ENCODE results near the gene PFDN1.

DNA sequence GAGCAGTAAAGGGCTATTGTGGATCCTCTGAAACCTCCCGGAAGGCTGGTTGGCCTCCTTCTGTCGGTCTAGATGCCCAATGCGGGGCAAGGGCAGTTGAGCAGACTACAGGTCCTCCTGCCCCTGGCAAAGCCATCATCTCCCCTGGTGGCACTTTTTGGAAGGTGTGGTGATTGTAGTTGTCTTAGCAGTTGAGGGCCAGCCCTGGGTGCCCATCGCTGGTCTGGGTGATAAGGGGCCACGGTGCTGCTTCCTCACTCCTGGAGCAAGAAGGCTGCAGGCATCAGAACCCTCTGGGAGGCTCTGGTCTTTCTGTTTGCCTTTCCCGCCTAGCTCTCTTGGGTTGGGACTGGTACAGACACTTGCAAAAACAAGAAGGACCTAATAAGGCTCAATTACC, 64.1 kb downstream of the PFDN1 start:
- TF ChIP-seq, protein P1, sequence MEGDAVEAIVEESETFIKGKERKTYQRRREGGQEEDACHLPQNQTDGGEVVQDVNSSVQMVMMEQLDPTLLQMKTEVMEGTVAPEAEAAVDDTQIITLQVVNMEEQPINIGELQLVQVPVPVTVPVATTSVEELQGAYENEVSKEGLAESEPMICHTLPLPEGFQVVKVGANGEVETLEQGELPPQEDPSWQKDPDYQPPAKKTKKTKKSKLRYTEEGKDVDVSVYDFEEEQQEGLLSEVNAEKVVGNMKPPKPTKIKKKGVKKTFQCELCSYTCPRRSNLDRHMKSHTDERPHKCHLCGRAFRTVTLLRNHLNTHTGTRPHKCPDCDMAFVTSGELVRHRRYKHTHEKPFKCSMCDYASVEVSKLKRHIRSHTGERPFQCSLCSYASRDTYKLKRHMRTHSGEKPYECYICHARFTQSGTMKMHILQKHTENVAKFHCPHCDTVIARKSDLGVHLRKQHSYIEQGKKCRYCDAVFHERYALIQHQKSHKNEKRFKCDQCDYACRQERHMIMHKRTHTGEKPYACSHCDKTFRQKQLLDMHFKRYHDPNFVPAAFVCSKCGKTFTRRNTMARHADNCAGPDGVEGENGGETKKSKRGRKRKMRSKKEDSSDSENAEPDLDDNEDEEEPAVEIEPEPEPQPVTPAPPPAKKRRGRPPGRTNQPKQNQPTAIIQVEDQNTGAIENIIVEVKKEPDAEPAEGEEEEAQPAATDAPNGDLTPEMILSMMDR (IDR thresholded peaks at IDR 0.05) = no peak
- TF ChIP-seq ZFX (IDR thresholded peaks at IDR 0.05; ENCODE audit: borderline replicate concordance) = no peak
